SK-N-SH treated with all-trans-retinoic acid at 6 μM for 48 hours (cell line): ENCODE measurements around the gene LRRC4C.

ENCODE experiments used
- ATAC-seq: fragments of 200-7000 bp; cut with Tn5 transposase; 3 replicates; pipeline ENCODE4 v1.9.1; 2020; ENCODE audit warnings: mild to moderate bottlenecking, moderate library complexity
- ARNTL ChIP-seq: fragments of 450-650 bp; formaldehyde crosslinking; IDR thresholded peaks from 2 replicates; pipeline ENCODE4 v1.5.0; 2020; ENCODE audit warnings: low read depth, mild to moderate bottlenecking, moderate library complexity, borderline replicate concordance
- BACH2 ChIP-seq: fragments of 250-450 bp; sonication (Bioruptor Pico); IDR thresholded peaks from 2 replicates; pipeline ENCODE4 v1.9.0; 2021; ENCODE audit warnings: mild to moderate bottlenecking, borderline replicate concordance
- CSDC2 ChIP-seq: fragments of 250-450 bp; sonication (Bioruptor Pico); IDR thresholded peaks from 2 replicates; pipeline ENCODE4 v1.5.0; 2020; ENCODE audit warnings: mild to moderate bottlenecking, moderate library complexity
- ESRRG ChIP-seq: fragments of 250-450 bp; sonication (Bioruptor Pico); IDR thresholded peaks from 2 replicates; pipeline ENCODE4 v1.6.1; 2021; ENCODE audit warnings: mild to moderate bottlenecking
- ISL1 ChIP-seq: fragments of 250-450 bp; sonication (Bioruptor Pico); IDR thresholded peaks from 2 replicates; pipeline ENCODE4 v2.1.2; 2022; ENCODE audit warnings: mild to moderate bottlenecking, moderate library complexity
- OSR1 ChIP-seq: fragments of 250-450 bp; sonication (Bioruptor Pico); IDR thresholded peaks from 2 replicates; pipeline ENCODE4 v1.8.0; 2022; ENCODE audit warnings: moderate library complexity, mild to moderate bottlenecking, inconsistent platforms
- PPARA ChIP-seq: fragments of 250-450 bp; sonication (Bioruptor Pico); IDR thresholded peaks from 2 replicates; pipeline ENCODE4 v1.5.0; 2020; ENCODE audit warnings: mild to moderate bottlenecking, borderline replicate concordance
- RARB ChIP-seq: fragments of 250-450 bp; sonication (Bioruptor Pico); IDR thresholded peaks from 2 replicates; pipeline ENCODE4 v1.8.0; 2021; ENCODE audit warnings: mild to moderate bottlenecking, moderate library complexity
- TOX ChIP-seq: fragments of 250-450 bp; sonication (Bioruptor Pico); IDR thresholded peaks from 2 replicates; pipeline ENCODE4 v1.8.0; 2021; ENCODE audit warnings: mild to moderate bottlenecking, moderate library complexity, borderline replicate concordance
- ZC3H10 ChIP-seq: fragments of 250-450 bp; sonication (Bioruptor Pico); IDR thresholded peaks from 2 replicates; pipeline ENCODE4 v1.5.1; 2021; ENCODE audit warnings: mild to moderate bottlenecking, moderate library complexity
- ZFP3 ChIP-seq: fragments of 250-450 bp; sonication (Bioruptor Pico); IDR thresholded peaks from 2 replicates; pipeline ENCODE4 v1.5.0; 2020; ENCODE audit warnings: mild to moderate bottlenecking, moderate library complexity
- ZFP30 ChIP-seq: fragments of 450-650 bp; formaldehyde crosslinking; IDR thresholded peaks from 2 replicates; pipeline ENCODE4 v1.5.0; 2022; ENCODE audit warnings: mild to moderate bottlenecking, moderate library complexity
- ZNF565 ChIP-seq: fragments of 450-650 bp; formaldehyde crosslinking; conservative IDR thresholded peaks from 2 replicates; pipeline ENCODE4 v1.5.0; 2020; ENCODE audit warnings: low read depth, mild to moderate bottlenecking, moderate library complexity
- ZNF70 ChIP-seq: fragments of 450-650 bp; formaldehyde crosslinking; IDR thresholded peaks from 2 replicates; pipeline ENCODE4 v1.5.0; 2020; ENCODE audit warnings: mild to moderate bottlenecking, moderate library complexity
- ZNF8 ChIP-seq: fragments of 450-650 bp; formaldehyde crosslinking; IDR thresholded peaks from 2 replicates; pipeline ENCODE4 v1.5.0; 2020; ENCODE audit warnings: mild to moderate bottlenecking, moderate library complexity
- TF ChIP-seq, protein P1 (sequence below): fragments of 250-450 bp; sonication (Bioruptor Pico); IDR thresholded peaks from 2 replicates; pipeline ENCODE4 v1.5.0; 2020; ENCODE audit warnings: mild to moderate bottlenecking, moderate library complexity
- TF ChIP-seq, protein P2 (sequence below): fragments of 250-450 bp; sonication (Bioruptor Pico); IDR thresholded peaks from 2 replicates; pipeline ENCODE4 v1.8.0; 2021; ENCODE audit warnings: low read depth, mild to moderate bottlenecking, moderate library complexity, borderline replicate concordance
- TF ChIP-seq, protein P3 (sequence below): fragments of 250-450 bp; sonication (Bioruptor Pico); IDR thresholded peaks from 2 replicates; pipeline ENCODE4 v1.8.0; 2020; ENCODE audit warnings: mild to moderate bottlenecking, moderate library complexity, borderline replicate concordance
- TF ChIP-seq, protein P4 (sequence below): fragments of 250-450 bp; sonication (Bioruptor Pico); IDR thresholded peaks from 2 replicates; pipeline ENCODE4 v1.5.1; 2020; ENCODE audit warnings: low read depth, mild to moderate bottlenecking, moderate library complexity
- TF ChIP-seq, protein P5 (sequence below): fragments of 250-450 bp; sonication (Bioruptor Pico); IDR thresholded peaks from 2 replicates; pipeline ENCODE4 v1.5.1; 2021; ENCODE audit warnings: mild to moderate bottlenecking, moderate library complexity

LRRC4C gene

DNA sequence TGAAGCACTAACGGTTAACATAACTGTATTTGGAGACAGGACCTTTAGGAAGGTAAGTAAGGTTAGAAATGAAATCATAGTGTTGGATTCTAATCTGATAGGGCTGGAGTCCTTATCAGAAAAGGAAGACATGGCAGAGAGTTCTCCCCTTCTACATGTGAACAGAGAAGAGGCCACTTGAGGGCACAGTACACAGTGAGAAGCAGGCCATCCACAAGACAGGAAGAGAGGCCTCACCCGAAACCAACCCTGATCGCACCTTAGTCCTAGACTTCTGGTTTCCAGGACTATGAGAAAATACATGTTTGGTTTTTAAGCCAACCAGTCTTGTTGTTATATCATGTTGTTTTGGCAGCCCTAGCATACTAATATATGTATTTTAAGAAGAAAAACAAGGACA lies 170.0 kb downstream of the LRRC4C start:
- TF ChIP-seq ZFP30 (CRISPR knock-in tag) (no peak), OSR1 (no peak), RARB (CRISPR knock-in tag) (no peak), ZNF565 (CRISPR knock-in tag) (no peak), TOX (CRISPR knock-in tag) (no peak), ZNF8 (CRISPR knock-in tag) (no peak), PPARA (CRISPR knock-in tag) (no peak), CSDC2 (CRISPR knock-in tag) (no peak), ZNF70 (no peak)
- TF ChIP-seq, protein P1, sequence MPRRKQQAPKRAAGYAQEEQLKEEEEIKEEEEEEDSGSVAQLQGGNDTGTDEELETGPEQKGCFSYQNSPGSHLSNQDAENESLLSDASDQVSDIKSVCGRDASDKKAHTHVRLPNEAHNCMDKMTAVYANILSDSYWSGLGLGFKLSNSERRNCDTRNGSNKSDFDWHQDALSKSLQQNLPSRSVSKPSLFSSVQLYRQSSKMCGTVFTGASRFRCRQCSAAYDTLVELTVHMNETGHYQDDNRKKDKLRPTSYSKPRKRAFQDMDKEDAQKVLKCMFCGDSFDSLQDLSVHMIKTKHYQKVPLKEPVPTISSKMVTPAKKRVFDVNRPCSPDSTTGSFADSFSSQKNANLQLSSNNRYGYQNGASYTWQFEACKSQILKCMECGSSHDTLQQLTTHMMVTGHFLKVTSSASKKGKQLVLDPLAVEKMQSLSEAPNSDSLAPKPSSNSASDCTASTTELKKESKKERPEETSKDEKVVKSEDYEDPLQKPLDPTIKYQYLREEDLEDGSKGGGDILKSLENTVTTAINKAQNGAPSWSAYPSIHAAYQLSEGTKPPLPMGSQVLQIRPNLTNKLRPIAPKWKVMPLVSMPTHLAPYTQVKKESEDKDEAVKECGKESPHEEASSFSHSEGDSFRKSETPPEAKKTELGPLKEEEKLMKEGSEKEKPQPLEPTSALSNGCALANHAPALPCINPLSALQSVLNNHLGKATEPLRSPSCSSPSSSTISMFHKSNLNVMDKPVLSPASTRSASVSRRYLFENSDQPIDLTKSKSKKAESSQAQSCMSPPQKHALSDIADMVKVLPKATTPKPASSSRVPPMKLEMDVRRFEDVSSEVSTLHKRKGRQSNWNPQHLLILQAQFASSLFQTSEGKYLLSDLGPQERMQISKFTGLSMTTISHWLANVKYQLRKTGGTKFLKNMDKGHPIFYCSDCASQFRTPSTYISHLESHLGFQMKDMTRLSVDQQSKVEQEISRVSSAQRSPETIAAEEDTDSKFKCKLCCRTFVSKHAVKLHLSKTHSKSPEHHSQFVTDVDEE (CRISPR knock-in tag): no peak
- TF ChIP-seq, protein P2, sequence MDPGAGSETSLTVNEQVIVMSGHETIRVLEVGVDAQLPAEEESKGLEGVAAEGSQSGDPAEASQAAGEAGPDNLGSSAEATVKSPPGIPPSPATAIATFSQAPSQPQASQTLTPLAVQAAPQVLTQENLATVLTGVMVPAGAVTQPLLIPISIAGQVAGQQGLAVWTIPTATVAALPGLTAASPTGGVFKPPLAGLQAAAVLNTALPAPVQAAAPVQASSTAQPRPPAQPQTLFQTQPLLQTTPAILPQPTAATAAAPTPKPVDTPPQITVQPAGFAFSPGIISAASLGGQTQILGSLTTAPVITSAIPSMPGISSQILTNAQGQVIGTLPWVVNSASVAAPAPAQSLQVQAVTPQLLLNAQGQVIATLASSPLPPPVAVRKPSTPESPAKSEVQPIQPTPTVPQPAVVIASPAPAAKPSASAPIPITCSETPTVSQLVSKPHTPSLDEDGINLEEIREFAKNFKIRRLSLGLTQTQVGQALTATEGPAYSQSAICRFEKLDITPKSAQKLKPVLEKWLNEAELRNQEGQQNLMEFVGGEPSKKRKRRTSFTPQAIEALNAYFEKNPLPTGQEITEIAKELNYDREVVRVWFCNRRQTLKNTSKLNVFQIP (CRISPR knock-in tag): no peak
- TF ChIP-seq, protein P3, sequence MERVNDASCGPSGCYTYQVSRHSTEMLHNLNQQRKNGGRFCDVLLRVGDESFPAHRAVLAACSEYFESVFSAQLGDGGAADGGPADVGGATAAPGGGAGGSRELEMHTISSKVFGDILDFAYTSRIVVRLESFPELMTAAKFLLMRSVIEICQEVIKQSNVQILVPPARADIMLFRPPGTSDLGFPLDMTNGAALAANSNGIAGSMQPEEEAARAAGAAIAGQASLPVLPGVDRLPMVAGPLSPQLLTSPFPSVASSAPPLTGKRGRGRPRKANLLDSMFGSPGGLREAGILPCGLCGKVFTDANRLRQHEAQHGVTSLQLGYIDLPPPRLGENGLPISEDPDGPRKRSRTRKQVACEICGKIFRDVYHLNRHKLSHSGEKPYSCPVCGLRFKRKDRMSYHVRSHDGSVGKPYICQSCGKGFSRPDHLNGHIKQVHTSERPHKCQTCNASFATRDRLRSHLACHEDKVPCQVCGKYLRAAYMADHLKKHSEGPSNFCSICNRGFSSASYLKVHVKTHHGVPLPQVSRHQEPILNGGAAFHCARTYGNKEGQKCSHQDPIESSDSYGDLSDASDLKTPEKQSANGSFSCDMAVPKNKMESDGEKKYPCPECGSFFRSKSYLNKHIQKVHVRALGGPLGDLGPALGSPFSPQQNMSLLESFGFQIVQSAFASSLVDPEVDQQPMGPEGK (CRISPR knock-in tag): no peak
- TF ChIP-seq, protein P4, sequence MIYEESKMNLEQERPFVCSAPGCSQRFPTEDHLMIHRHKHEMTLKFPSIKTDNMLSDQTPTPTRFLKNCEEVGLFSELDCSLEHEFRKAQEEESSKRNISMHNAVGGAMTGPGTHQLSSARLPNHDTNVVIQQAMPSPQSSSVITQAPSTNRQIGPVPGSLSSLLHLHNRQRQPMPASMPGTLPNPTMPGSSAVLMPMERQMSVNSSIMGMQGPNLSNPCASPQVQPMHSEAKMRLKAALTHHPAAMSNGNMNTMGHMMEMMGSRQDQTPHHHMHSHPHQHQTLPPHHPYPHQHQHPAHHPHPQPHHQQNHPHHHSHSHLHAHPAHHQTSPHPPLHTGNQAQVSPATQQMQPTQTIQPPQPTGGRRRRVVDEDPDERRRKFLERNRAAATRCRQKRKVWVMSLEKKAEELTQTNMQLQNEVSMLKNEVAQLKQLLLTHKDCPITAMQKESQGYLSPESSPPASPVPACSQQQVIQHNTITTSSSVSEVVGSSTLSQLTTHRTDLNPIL (CRISPR knock-in tag): no peak
- no peak for ATAC-seq

DNA sequence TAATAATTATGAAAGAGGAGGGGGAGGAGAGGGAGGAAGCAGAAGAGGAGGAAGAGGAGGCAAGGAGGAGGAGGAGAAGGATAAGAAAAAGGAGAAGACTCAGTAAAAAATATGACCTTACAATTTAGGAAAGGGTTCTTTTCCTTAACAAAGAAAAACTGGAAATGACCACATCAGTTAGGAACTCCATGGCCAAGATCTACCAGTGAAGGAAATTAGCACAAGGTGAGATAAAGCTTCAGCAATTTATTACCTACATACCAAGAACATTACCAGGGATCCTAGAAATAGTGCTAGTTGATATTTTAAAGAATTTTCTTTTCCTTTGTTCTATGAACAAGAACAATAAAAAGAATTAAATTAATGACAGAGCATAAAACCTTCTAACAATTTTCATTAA lies 172.7 kb downstream of the LRRC4C start:
- TF ChIP-seq, protein P4 (CRISPR knock-in tag): no peak
- TF ChIP-seq ZFP3 (CRISPR knock-in tag) (no peak), PPARA (CRISPR knock-in tag) (no peak), ZC3H10 (no peak), ARNTL (CRISPR knock-in tag) (no peak), ZNF8 (CRISPR knock-in tag) (no peak), ESRRG (CRISPR knock-in tag) (no peak), ZNF70 (no peak), ISL1 (no peak)
- TF ChIP-seq, protein P5, sequence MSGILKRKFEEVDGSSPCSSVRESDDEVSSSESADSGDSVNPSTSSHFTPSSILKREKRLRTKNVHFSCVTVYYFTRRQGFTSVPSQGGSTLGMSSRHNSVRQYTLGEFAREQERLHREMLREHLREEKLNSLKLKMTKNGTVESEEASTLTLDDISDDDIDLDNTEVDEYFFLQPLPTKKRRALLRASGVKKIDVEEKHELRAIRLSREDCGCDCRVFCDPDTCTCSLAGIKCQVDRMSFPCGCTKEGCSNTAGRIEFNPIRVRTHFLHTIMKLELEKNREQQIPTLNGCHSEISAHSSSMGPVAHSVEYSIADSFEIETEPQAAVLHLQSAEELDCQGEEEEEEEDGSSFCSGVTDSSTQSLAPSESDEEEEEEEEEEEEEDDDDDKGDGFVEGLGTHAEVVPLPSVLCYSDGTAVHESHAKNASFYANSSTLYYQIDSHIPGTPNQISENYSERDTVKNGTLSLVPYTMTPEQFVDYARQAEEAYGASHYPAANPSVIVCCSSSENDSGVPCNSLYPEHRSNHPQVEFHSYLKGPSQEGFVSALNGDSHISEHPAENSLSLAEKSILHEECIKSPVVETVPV (CRISPR knock-in tag): no peak
- ATAC-seq: no peak

DNA sequence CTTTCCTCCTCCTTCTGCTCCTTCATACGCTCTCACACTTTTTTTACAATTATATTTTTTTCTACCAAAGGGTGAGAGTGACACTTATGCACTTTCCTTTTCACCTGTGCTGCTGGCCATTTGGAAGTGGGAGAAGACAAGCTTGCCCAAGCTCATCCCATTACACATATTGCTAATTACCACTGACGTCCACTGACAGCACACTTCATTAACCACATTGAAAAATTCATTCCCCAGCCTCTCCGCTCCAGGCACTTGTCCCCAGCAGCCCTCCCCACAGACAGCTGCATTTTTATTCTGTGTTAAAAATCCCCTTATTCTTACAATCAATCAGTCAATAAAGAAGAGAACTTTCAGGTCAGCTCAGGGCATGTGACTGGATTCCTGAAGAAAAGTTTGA lies 175.1 kb downstream of the LRRC4C start:
- ATAC-seq: no peak
- TF ChIP-seq, protein P3 (CRISPR knock-in tag): no peak
- TF ChIP-seq PPARA (CRISPR knock-in tag) (no peak), BACH2 (no peak), RARB (CRISPR knock-in tag) (no peak)
- TF ChIP-seq, protein P5 (CRISPR knock-in tag): no peak
